Lower lobe of right lung (tissue), 2 donors: ENCODE results near the gene ACACA. TPM values are rescaled to one million over a fixed set of nuclear protein-coding genes. Genes with fewer than 3 reads are reported as not detected.

ENCODE experiments used
- ATAC-seq, 2 donors: fragments of 200-7000 bp; cut with Tn5 transposase; one replicate each; pipeline ENCODE4 v1.9.1; 2020 to 2022; ENCODE audit warnings: mild to moderate bottlenecking in 2 of 2, moderate library complexity in 2 of 2
- DNase-seq: peaks from one replicate; pipeline ENCODE4 v3.0.0-alpha.2; 2020
- H3K27ac ChIP-seq: fragments of 200-600 bp; one replicate; pipeline ENCODE4 v1.8.0; 2022
- H3K27me3 ChIP-seq: fragments of 200-600 bp; one replicate; pipeline ENCODE4 v1.8.0; 2022; ENCODE audit warnings: low read depth
- H3K36me3 ChIP-seq: fragments of 200-600 bp; one replicate; pipeline ENCODE4 v1.8.0; 2022; ENCODE audit warnings: mild to moderate bottlenecking
- H3K4me1 ChIP-seq: fragments of 200-600 bp; one replicate; pipeline ENCODE4 v1.8.0; 2022
- H3K4me3 ChIP-seq: fragments of 200-600 bp; one replicate; pipeline ENCODE4 v1.8.0; 2022; ENCODE audit warnings: mild to moderate bottlenecking
- H3K9me3 ChIP-seq: fragments of 200-600 bp; one replicate; pipeline ENCODE4 v1.8.0; 2022
- CTCF ChIP-seq: fragments of 200-600 bp; IDR thresholded peaks from one replicate; pipeline ENCODE4 v1.8.0; 2022; ENCODE audit warnings: antibody characterized with exemption, mild to moderate bottlenecking
- intact Hi-C: fragments of 100-400 bp; cut with DNase I; formaldehyde crosslinking; loops from one replicate; pipeline ENCODE4 v1.11.0; 2022
- total RNA-seq: library from RNA; stranded (reverse); fragmentation: NEBNext Ultra II Directional; extraction: Animal tissue kit (Norgen Biotek cat#: 25700); gene quantifications from one replicate; pipeline ENCODE4 v1.2.1, GENCODE V29; 2021
- donor health status: DM: no; HTN: yes; CAD: no; lungs with severe emphysema.

ACACA gene
- total RNA-seq, 1 donor from 2014 or later, result 132 TPM

- H3K36me3 ChIP-seq, result no peaks in the 10 kb centered on the region
- intact Hi-C loops, result no loop called here
- H3K4me3 ChIP-seq, result no peak overlapping the region
- no peak overlapping the region for H3K27ac ChIP-seq
- H3K27me3 ChIP-seq, result peaks cover 24% of the 10 kb centered on the region
- no peak for TF ChIP-seq CTCF
- ATAC-seq, result no peak
- no peak for DNase-seq
- H3K9me3 ChIP-seq, result no peaks in the 10 kb centered on the region
- H3K4me1 ChIP-seq, result no peaks in the 10 kb centered on the region
Observed at GRCh38 chr17:37066322-37067255, 340.0 kb downstream of the ACACA start.

- Histone ChIP-seq H3K9me3 (no peaks in the 10 kb centered on the region), H3K27me3 (peaks cover 24% of the 10 kb centered on the region), H3K4me1 (no peaks in the 10 kb centered on the region), H3K4me3 (no peak overlapping the region), H3K27ac (no peak overlapping the region), H3K36me3 (no peaks in the 10 kb centered on the region)
- intact Hi-C loops, result no loop called here
- TF ChIP-seq CTCF, result no peak
- ATAC-seq (no peak), DNase-seq (no peak)
Observed at GRCh38 chr17:37065486-37066321, 340.9 kb downstream of the ACACA start.

GRCh38 chr17:37064956-37065355, 341.7 kb downstream of the ACACA start:
- DNase-seq (no peak), ATAC-seq (no peak)
- no peak for TF ChIP-seq CTCF
- Histone ChIP-seq H3K4me3 (no peak overlapping the region), H3K27me3 (peaks cover 24% of the 10 kb centered on the region), H3K4me1 (no peaks in the 10 kb centered on the region), H3K27ac (no peak overlapping the region), H3K9me3 (no peaks in the 10 kb centered on the region), H3K36me3 (no peaks in the 10 kb centered on the region)
- intact Hi-C loops, result no loop called here

- no peak for ATAC-seq
- intact Hi-C loops, result no loop called here
- Histone ChIP-seq H3K4me3 (no peak overlapping the region), H3K36me3 (no peaks in the 10 kb centered on the region), H3K4me1 (no peaks in the 10 kb centered on the region), H3K27ac (no peak overlapping the region), H3K9me3 (no peaks in the 10 kb centered on the region), H3K27me3 (peaks cover 24% of the 10 kb centered on the region)
- DNase-seq, result no peak
- no peak for TF ChIP-seq CTCF
Observed at GRCh38 chr17:37064206-37064605, 342.4 kb downstream of the ACACA start.

- no peak for TF ChIP-seq CTCF
- Histone ChIP-seq H3K27ac (no peak overlapping the region), H3K36me3 (peaks cover 12% of the 10 kb centered on the region), H3K4me3 (no peak overlapping the region), H3K27me3 (peaks cover 24% of the 10 kb centered on the region), H3K4me1 (no peaks in the 10 kb centered on the region), H3K9me3 (no peaks in the 10 kb centered on the region)
- no peak for DNase-seq
- ATAC-seq, result no peak
- intact Hi-C loops, result no loop called here
Observed at GRCh38 chr17:37062021-37062420, 344.6 kb downstream of the ACACA start.
